Measurements from ENCODE around the gene UFD1. TPM values are rescaled to one million over a fixed set of nuclear protein-coding genes. Genes with fewer than 3 reads are reported as not detected.
A peak's percentile ranks its signal among the peaks of the same experiment; 100 is the strongest.

UFD1 gene
- total and polyA plus RNA-seq, 9 of the 15 experiments (the other 6 are each of a cell fraction or from before 2014, with no cell fraction given) = 238 to 645 (median 363) TPM

DNA sequence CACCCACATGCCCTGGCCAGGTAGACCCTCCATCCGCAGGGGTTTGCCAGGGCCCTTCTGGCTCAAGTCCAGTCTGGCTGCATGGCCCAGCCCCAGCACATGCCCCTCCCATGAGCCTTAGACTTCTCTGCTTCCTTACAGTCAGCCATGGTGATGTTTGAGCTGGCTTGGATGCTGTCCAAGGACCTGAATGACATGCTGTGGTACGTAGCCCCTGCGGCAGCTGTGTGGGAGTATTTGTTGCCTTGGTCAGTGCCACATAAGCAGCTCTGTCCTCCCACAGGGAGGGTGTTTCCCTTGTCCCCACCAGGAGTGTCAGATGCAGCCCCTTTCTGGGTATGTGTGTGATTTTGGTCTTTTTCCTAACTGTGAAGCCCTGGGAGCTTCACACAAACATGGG is 18.3 kb upstream of the UFD1 start (continued):
- TF ChIP-seq, protein P1, sequence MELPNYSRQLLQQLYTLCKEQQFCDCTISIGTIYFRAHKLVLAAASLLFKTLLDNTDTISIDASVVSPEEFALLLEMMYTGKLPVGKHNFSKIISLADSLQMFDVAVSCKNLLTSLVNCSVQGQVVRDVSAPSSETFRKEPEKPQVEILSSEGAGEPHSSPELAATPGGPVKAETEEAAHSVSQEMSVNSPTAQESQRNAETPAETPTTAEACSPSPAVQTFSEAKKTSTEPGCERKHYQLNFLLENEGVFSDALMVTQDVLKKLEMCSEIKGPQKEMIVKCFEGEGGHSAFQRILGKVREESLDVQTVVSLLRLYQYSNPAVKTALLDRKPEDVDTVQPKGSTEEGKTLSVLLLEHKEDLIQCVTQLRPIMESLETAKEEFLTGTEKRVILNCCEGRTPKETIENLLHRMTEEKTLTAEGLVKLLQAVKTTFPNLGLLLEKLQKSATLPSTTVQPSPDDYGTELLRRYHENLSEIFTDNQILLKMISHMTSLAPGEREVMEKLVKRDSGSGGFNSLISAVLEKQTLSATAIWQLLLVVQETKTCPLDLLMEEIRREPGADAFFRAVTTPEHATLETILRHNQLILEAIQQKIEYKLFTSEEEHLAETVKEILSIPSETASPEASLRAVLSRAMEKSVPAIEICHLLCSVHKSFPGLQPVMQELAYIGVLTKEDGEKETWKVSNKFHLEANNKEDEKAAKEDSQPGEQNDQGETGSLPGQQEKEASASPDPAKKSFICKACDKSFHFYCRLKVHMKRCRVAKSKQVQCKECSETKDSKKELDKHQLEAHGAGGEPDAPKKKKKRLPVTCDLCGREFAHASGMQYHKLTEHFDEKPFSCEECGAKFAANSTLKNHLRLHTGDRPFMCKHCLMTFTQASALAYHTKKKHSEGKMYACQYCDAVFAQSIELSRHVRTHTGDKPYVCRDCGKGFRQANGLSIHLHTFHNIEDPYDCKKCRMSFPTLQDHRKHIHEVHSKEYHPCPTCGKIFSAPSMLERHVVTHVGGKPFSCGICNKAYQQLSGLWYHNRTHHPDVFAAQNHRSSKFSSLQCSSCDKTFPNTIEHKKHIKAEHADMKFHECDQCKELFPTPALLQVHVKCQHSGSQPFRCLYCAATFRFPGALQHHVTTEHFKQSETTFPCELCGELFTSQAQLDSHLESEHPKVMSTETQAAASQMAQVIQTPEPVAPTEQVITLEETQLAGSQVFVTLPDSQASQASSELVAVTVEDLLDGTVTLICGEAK (IDR thresholded peaks at IDR 0.05) = no peak
- TF ChIP-seq, protein P1 (CRISPR knock-in tag; IDR thresholded peaks at IDR 0.05) = no peak
- TF ChIP-seq, protein P2, sequence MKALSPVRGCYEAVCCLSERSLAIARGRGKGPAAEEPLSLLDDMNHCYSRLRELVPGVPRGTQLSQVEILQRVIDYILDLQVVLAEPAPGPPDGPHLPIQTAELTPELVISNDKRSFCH (CRISPR knock-in tag; IDR thresholded peaks at IDR 0.05) = no peak
- TF ChIP-seq, protein P2 (tag; IDR thresholded peaks at IDR 0.05) = no peak
- TF ChIP-seq RBFOX2 (IDR thresholded peaks at IDR 0.05; ENCODE audit: low read depth, low read length) (peak; percentile 62), MAZ (CRISPR knock-in tag; conservative IDR thresholded peaks at IDR 0.05 in 1 of 2, IDR thresholded peaks at IDR 0.05 in 1 of 2) (peak; percentile 46 to 64; a peak in 3 of 4 replicates), RBM15 (IDR thresholded peaks at IDR 0.05; ENCODE audit: insufficient read depth, low read length) (no peak), GABPB2 (CRISPR knock-in tag; conservative IDR thresholded peaks at IDR 0.05) (no peak)
- TF ChIP-seq, protein P3, sequence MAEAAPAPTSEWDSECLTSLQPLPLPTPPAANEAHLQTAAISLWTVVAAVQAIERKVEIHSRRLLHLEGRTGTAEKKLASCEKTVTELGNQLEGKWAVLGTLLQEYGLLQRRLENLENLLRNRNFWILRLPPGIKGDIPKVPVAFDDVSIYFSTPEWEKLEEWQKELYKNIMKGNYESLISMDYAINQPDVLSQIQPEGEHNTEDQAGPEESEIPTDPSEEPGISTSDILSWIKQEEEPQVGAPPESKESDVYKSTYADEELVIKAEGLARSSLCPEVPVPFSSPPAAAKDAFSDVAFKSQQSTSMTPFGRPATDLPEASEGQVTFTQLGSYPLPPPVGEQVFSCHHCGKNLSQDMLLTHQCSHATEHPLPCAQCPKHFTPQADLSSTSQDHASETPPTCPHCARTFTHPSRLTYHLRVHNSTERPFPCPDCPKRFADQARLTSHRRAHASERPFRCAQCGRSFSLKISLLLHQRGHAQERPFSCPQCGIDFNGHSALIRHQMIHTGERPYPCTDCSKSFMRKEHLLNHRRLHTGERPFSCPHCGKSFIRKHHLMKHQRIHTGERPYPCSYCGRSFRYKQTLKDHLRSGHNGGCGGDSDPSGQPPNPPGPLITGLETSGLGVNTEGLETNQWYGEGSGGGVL (CRISPR knock-in tag; IDR thresholded peaks at IDR 0.05) = no peak
- TF ChIP-seq, protein P4, sequence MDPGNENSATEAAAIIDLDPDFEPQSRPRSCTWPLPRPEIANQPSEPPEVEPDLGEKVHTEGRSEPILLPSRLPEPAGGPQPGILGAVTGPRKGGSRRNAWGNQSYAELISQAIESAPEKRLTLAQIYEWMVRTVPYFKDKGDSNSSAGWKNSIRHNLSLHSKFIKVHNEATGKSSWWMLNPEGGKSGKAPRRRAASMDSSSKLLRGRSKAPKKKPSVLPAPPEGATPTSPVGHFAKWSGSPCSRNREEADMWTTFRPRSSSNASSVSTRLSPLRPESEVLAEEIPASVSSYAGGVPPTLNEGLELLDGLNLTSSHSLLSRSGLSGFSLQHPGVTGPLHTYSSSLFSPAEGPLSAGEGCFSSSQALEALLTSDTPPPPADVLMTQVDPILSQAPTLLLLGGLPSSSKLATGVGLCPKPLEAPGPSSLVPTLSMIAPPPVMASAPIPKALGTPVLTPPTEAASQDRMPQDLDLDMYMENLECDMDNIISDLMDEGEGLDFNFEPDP (CRISPR knock-in tag; IDR thresholded peaks at IDR 0.05) = no peak
